ENCODE data around the gene GPAM. TPM values are rescaled to one million over a fixed set of nuclear protein-coding genes. Genes with fewer than 3 reads are reported as not detected.

Gene GPAM
- total and polyA plus RNA-seq, 4 donors = 35.5 to 214 (median 147) TPM

GRCh38 chr10:112208292-112208691 is 24.7 kb upstream of the GPAM start:
- 68% methylated on average over 4 of the region's 4 CpGs for WGBS
- Histone ChIP-seq H3K36me3 (ENCODE audit: control insufficient read depth in 4 of 4, insufficient read depth in 3 of 4, low read depth in 1 of 4, low read length in 3 of 4) (peaks cover 0 to 11% (median 5%) of the 10 kb centered on the region in 4 donors), H3K27ac (ENCODE audit: low read depth in 1 of 2, low read length in 2 of 2) (no peak overlapping the region), H3K4me3 (ENCODE audit: low read depth in 1 of 3, low read length in 3 of 3) (no peak overlapping the region), H3K9ac (ENCODE audit: low read depth in 1 of 2, low read length in 2 of 2) (no peak overlapping the region), H3K27me3 (ENCODE audit: control insufficient read depth in 4 of 4, insufficient read depth in 4 of 4, low read length in 3 of 4) (no peaks in the 10 kb centered on the region), H3K4me1 (ENCODE audit: control insufficient read depth in 4 of 4, insufficient read depth in 4 of 4, low read length in 3 of 4) (peaks cover 0 to 54% (median 28%) of the 10 kb centered on the region in 4 donors), H3K9me3 (ENCODE audit: control insufficient read depth in 4 of 4, low read length in 3 of 4) (no peaks in the 10 kb centered on the region)
- no peak for DNase-seq (ENCODE audit: low spot score)
- TF ChIP-seq, protein P1, sequence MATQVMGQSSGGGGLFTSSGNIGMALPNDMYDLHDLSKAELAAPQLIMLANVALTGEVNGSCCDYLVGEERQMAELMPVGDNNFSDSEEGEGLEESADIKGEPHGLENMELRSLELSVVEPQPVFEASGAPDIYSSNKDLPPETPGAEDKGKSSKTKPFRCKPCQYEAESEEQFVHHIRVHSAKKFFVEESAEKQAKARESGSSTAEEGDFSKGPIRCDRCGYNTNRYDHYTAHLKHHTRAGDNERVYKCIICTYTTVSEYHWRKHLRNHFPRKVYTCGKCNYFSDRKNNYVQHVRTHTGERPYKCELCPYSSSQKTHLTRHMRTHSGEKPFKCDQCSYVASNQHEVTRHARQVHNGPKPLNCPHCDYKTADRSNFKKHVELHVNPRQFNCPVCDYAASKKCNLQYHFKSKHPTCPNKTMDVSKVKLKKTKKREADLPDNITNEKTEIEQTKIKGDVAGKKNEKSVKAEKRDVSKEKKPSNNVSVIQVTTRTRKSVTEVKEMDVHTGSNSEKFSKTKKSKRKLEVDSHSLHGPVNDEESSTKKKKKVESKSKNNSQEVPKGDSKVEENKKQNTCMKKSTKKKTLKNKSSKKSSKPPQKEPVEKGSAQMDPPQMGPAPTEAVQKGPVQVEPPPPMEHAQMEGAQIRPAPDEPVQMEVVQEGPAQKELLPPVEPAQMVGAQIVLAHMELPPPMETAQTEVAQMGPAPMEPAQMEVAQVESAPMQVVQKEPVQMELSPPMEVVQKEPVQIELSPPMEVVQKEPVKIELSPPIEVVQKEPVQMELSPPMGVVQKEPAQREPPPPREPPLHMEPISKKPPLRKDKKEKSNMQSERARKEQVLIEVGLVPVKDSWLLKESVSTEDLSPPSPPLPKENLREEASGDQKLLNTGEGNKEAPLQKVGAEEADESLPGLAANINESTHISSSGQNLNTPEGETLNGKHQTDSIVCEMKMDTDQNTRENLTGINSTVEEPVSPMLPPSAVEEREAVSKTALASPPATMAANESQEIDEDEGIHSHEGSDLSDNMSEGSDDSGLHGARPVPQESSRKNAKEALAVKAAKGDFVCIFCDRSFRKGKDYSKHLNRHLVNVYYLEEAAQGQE (IDR thresholded peaks at IDR 0.05) = no peak
- no peak for TF ChIP-seq HNF4G (IDR thresholded peaks at IDR 0.05)
- no peak for TF ChIP-seq ZBTB33 (IDR thresholded peaks at IDR 0.05)
- no peak for TF ChIP-seq TAF1 (conservative IDR thresholded peaks at IDR 0.05)
- TF ChIP-seq ATF3 (IDR thresholded peaks at IDR 0.05) = no peak
- no peak for TF ChIP-seq SP1 (IDR thresholded peaks at IDR 0.05)

- peaks cover 0 to 29% (median 2%) of the 10 kb centered on the region in 4 donors for H3K4me1 ChIP-seq (ENCODE audit: control insufficient read depth in 4 of 4, insufficient read depth in 4 of 4, low read length in 3 of 4)
- WGBS = 68% methylated on average over 4 of the region's 4 CpGs
- DNase-seq (ENCODE audit: low spot score) = no peak
- peaks cover 0 to 11% (median 3%) of the 10 kb centered on the region in 4 donors for H3K36me3 ChIP-seq (ENCODE audit: control insufficient read depth in 4 of 4, insufficient read depth in 3 of 4, low read depth in 1 of 4, low read length in 3 of 4)
- H3K27me3 ChIP-seq (ENCODE audit: control insufficient read depth in 4 of 4, insufficient read depth in 4 of 4, low read length in 3 of 4) = no peaks in the 10 kb centered on the region
- no peak for TF ChIP-seq FOXA2 (IDR thresholded peaks at IDR 0.05)
- TF ChIP-seq ATF3 (IDR thresholded peaks at IDR 0.05) = no peak
- no peak for TF ChIP-seq SP1 (IDR thresholded peaks at IDR 0.05)
- TF ChIP-seq HNF4A (conservative IDR thresholded peaks at IDR 0.05) = no peak
- no peak for TF ChIP-seq TAF1 (conservative IDR thresholded peaks at IDR 0.05)
- TF ChIP-seq, protein P2, sequence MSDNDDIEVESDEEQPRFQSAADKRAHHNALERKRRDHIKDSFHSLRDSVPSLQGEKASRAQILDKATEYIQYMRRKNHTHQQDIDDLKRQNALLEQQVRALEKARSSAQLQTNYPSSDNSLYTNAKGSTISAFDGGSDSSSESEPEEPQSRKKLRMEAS (IDR thresholded peaks at IDR 0.05) = no peak
- TF ChIP-seq, protein P1 (IDR thresholded peaks at IDR 0.05) = no peak
- no peak for TF ChIP-seq RXRA (IDR thresholded peaks at IDR 0.05)
- no peak for TF ChIP-seq EGR1 (IDR thresholded peaks at IDR 0.05; ENCODE audit: low read depth in 2 of 2)
- no peak for TF ChIP-seq HNF4G (IDR thresholded peaks at IDR 0.05)
- no peak for TF ChIP-seq CTCF (IDR thresholded peaks at IDR 0.05; ENCODE audit: low read depth, low read length, missing input control)
- no peak overlapping the region for H3K9ac ChIP-seq (ENCODE audit: low read depth in 1 of 2, low read length in 2 of 2)
- no peak overlapping the region for H3K4me3 ChIP-seq (ENCODE audit: low read depth in 1 of 3, low read length in 3 of 3)
- peak overlapping the region in 1 of 2 donors; percentile 36 for H3K27ac ChIP-seq (ENCODE audit: low read depth in 1 of 2, low read length in 2 of 2)
- H3K9me3 ChIP-seq (ENCODE audit: control insufficient read depth in 4 of 4, low read length in 3 of 4) = no peaks in the 10 kb centered on the region
Measured at GRCh38 chr10:112203328-112204076, 19.9 kb upstream of the GPAM start.

Measured in liver (tissue), 9 donors.